ENCODE measurements around the gene UQCRC2. TPM values are rescaled to one million over a fixed set of nuclear protein-coding genes. Genes with fewer than 3 reads are reported as not detected.
A peak's percentile ranks its signal among the peaks of the same experiment; 100 is the strongest.
"Not testable (repeated sequence)": the region's sequence is repeated elsewhere in the genome, so short reads cannot be mapped to it uniquely, and the experiment has no call there.

Gene UQCRC2
- total RNA-seq, 2 donors from 2014 or later: 513 to 643 TPM

GRCh38 chr16:21964353-21964752, 11.2 kb downstream of the UQCRC2 start:
- no peak for ATAC-seq
- intact Hi-C loops (cut with DNase I, micrococcal nuclease): no loop called here
- no peak for DNase-seq

GRCh38 chr16:21971856-21972255, 18.7 kb downstream of the UQCRC2 start:
- ATAC-seq (no peak), DNase-seq (no peak)
- intact Hi-C loops (cut with DNase I, micrococcal nuclease): no loop called here

GRCh38 chr16:21973945-21974344, 20.8 kb downstream of the UQCRC2 start:
- intact Hi-C loops (cut with DNase I, micrococcal nuclease): no loop called here
- ATAC-seq: no peak
- DNase-seq: no peak

GRCh38 chr16:21980032-21980431, 26.9 kb downstream of the UQCRC2 start:
- intact Hi-C loops (cut with DNase I, micrococcal nuclease): no loop called here
- ATAC-seq: no peak

GRCh38 chr16:21982108-21982507, 28.9 kb downstream of the UQCRC2 start:
- ATAC-seq (no peak), DNase-seq (no peak)
- intact Hi-C loops (cut with DNase I, micrococcal nuclease): no loop called here

More at GRCh38 chr16:21980032-21980431, 26.9 kb downstream of the UQCRC2 start:
- DNase-seq: no peak

- ATAC-seq: no peak
- intact Hi-C loops (cut with DNase I, micrococcal nuclease): no loop called here
- DNase-seq: no peak
These were observed 30.9 kb downstream of the UQCRC2 start for GRCh38 chr16:21984062-21984461.

GRCh38 chr16:21985524-21985923, 32.4 kb downstream of the UQCRC2 start:
- DNase-seq (no peak), ATAC-seq (no peak)
- intact Hi-C loops (cut with DNase I, micrococcal nuclease): no loop called here

- DNase-seq (no peak), ATAC-seq (no peak)
- intact Hi-C loops (cut with DNase I, micrococcal nuclease): no loop called here
These were observed 33.6 kb downstream of the UQCRC2 start for GRCh38 chr16:21986692-21987246.

GRCh38 chr16:21987498-21987897, 34.3 kb downstream of the UQCRC2 start:
- no peak for DNase-seq
- intact Hi-C loops (cut with DNase I, micrococcal nuclease): no loop called here
- peak; percentile 19 for ATAC-seq

- no peak for DNase-seq
- intact Hi-C loops (cut with DNase I, micrococcal nuclease): no loop called here
- no peak for ATAC-seq
These were observed 36.0 kb downstream of the UQCRC2 start for GRCh38 chr16:21989133-21989532.

GRCh38 chr16:21989751-21990150, 36.6 kb downstream of the UQCRC2 start:
- DNase-seq (no peak), ATAC-seq (no peak)
- intact Hi-C loops (cut with DNase I, micrococcal nuclease): no loop called here

GRCh38 chr16:21990381-21990944, 37.3 kb downstream of the UQCRC2 start:
- ATAC-seq (peak; percentile 11), DNase-seq (no peak)
- intact Hi-C loops (cut with DNase I, micrococcal nuclease): no loop called here

GRCh38 chr16:21991621-21992020, 38.5 kb downstream of the UQCRC2 start:
- intact Hi-C loops (cut with DNase I, micrococcal nuclease): no loop called here
- DNase-seq (no peak), ATAC-seq (no peak)

- intact Hi-C loops (cut with DNase I, micrococcal nuclease): no loop called here
- ATAC-seq: no peak
- DNase-seq: no peak
These were observed 41.8 kb downstream of the UQCRC2 start for GRCh38 chr16:21994856-21995465.

- intact Hi-C loops (cut with DNase I, micrococcal nuclease): no loop called here
- DNase-seq (no peak), ATAC-seq (no peak)
These were observed 43.9 kb downstream of the UQCRC2 start for GRCh38 chr16:21996923-21997696.

- DNase-seq (peak in 1 of 2 donors; percentile 21), ATAC-seq (peak; percentile 65)
- intact Hi-C loops (cut with DNase I, micrococcal nuclease): no loop called here
These were observed 44.7 kb downstream of the UQCRC2 start for GRCh38 chr16:21997697-21998480.

- intact Hi-C loops (cut with DNase I, micrococcal nuclease): loop anchor here (2.0 to 10.0 kb wide), 3 partner anchors 73 to 186 kb away; no protein-coding TSS in a partner anchor
- DNase-seq (no peak), ATAC-seq (no peak)
These were observed 48.4 kb downstream of the UQCRC2 start for GRCh38 chr16:22001591-22001990.

- ATAC-seq, DNase-seq: not testable (repeated sequence)
- intact Hi-C loops (cut with DNase I, micrococcal nuclease): loop anchor here (5.0 to 10.0 kb wide), 2 partner anchors 73 to 185 kb away; no protein-coding TSS in a partner anchor
These were observed 48.9 kb downstream of the UQCRC2 start for GRCh38 chr16:22002047-22002446.

- no peak for ATAC-seq
- intact Hi-C loops (cut with DNase I, micrococcal nuclease): loop anchor here (5.0 to 10.0 kb wide), 2 partner anchors 72 to 184 kb away; no protein-coding TSS in a partner anchor
- no peak for DNase-seq
These were observed 50.0 kb downstream of the UQCRC2 start for GRCh38 chr16:22003195-22003594.

All from left colon (tissue), 2 donors.